CD4-positive, alpha-beta T cell treated with Interleukin-6 at 100 ng/mL for 8 hours (primary cell): Measurements from ENCODE around the gene PDCD4.
"Not testable (repeated sequence)": the region's sequence is repeated elsewhere in the genome, so short reads cannot be mapped to it uniquely, and the experiment has no call there.

Experiments
- DNase-seq: peaks from one replicate; pipeline ENCODE4 v3.0.0-alpha.2; 2020; ENCODE audit warnings: mixed read lengths, low spot score

PDCD4 gene

DNA sequence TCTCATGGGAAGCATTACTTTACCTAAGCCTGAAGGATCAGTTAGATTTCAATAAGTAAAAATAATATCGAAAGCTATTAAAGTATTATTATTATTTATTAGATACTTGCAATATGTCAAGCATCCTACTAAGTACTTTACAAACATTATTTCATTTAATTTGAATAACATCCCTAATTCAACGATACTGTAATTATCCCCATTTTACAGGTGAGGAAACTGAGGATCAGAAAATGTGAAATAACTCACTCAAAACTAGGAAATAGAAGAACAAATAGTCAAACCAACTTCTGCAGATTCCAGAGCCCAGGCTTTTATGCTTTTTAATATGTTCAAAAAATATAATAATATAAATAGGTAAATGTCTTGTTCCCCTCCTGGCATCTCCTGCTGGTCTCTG, 10.3 kb upstream of the PDCD4 start:
- no peak for DNase-seq

DNA sequence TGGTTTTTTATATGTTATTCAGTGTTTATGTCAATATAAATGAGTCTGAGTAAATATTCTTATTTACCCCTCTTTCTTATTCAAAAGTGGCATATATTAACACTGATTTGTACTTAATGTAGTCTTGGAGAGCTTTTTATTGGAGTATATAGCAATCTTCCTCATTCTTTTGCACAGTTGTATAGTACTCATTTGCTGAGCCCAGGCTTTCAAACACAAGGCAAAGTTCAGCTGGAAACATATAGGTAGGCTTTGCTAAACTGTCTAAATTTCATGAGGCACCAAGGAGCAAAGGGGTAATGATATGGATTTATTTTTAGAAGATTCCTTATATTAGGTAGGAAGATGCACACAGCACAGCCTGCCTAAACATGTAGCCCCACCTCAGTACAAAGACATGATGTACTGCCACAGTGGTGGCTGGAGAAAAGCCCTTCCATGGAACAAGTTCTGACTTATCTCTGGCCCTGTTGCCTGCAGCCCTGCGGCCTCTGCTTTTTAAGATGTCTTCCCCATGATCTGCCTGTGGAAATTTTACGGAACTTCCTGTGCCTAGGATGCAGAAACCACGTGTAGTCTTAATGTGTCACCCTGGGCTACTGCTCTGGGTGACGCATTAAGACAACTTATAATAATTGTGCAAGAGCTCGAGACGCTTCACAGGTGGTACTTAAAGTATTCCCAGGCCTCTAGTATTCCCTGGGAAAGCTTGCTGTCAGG, 9.6 kb upstream of the PDCD4 start:
- DNase-seq, result no peak

DNA sequence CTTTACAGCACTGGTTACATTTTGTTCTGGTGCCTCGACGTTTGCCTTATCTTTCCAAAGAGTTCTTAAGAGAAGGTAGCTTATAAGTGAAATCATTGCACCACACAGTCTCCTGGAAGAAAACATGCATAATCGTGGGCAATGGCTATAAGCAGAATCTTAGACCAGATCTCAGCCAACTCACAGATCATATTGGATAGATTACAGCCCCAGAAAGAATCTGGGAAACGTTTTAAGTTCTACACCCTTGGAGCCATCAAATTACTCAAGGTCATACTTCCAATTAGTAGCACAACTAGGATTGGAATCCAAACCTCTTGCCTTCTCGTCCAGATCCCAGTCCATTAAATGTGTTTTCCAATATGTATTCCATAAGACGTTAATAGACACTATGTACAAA, 8.8 kb upstream of the PDCD4 start:
- no peak for DNase-seq

DNA sequence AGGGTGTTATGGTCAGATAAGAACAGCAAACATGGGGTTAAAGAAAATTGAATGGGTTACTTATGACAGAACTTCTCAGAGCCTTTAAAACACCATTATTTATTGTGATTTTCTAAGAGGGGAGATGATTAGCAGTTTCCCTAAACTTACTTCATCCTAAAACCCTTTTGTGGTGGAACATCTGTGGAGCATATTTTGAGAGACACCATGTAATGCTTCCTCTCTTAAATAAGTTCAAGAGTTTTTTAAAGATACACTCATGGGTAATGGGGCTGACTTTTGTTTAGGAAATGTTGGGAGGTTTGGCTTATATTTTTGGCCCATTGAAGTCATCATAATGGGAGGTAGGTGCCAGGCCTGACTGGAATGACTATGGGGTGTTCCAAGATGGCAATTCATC, 8.4 kb upstream of the PDCD4 start:
- no peak for DNase-seq

DNA sequence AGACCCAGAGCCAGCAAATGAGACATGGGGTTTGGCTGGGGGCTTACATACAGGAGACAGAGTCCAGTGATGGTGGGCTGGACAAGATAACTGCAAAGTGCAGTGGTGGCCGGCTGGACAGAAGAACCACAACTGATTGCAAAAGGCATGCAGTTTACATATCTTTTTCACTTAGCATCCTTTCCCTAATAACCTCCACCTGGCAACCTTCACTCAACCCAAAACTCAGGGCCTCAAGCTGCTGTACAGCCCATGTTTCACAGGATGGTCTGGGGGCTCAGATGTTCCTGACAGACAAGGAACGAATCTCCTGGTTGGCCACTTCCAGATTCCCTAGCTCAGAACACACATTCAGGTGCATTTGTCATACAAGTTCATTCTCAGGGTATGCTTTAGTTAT, 7.8 kb upstream of the PDCD4 start:
- DNase-seq, result no peak

GRCh38 chr10:110864662-110865140, 7.0 kb upstream of the PDCD4 start:
- peak; percentile 88 for DNase-seq

DNA sequence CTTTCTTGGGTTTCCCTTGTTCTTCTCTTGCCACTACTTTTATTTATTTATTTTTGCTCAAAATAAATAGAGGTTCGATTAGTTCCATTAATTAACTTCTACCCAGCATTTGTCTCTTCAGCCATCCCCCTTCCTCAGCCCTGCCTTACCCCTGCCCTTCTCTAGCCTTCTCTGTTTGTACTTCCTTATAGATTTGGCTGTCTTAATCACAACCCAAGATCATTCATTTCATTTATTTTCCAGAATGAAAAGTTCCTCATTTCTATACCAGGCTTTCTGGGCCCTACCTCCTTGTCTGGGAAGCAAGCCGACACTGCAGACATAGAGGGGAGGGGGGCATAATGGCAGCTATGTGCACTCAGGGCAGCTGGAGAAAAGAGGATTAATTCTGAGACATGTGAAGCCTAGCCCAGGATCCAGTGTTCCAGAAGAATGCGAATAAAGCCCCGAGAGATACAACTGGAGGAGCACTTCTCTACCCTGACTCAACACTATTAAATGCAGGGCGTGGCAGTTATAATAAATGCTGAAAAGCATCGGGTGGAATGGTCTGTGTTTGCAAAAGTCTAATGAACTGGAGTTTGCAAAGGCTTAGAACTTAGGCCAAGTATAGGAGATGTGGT, 6.4 kb upstream of the PDCD4 start:
- no peak for DNase-seq

GRCh38 chr10:110865809-110866482, 5.8 kb upstream of the PDCD4 start:
- DNase-seq, result no peak

- not testable (repeated sequence) for DNase-seq
These were observed 4.5 kb upstream of the PDCD4 start for GRCh38 chr10:110867011-110867806.

GRCh38 chr10:110867807-110868465, 3.8 kb upstream of the PDCD4 start:
- DNase-seq, result no peak

DNA sequence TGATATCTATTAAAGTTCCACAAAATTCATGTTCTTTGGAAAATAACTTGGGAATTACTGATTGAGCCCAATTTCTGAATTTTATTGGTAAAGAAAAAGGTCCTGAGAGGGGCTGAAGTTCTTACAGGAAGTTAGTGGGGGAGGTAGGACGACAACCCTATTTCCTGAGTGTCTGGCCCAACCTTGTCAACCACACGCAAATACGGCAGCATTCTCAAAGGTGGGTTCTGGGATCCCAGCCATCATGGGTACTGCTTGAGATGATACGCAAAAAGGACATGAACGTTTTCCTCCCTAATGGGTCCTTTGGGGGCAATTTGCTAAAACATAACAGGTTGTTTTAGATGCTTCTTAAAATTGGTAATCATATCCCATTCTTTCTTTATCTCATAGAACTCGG, 2.7 kb upstream of the PDCD4 start:
- peak; percentile 72 for DNase-seq

GRCh38 chr10:110870823-110871297, 868 bp upstream of the PDCD4 start:
- DNase-seq, result no peak

DNA sequence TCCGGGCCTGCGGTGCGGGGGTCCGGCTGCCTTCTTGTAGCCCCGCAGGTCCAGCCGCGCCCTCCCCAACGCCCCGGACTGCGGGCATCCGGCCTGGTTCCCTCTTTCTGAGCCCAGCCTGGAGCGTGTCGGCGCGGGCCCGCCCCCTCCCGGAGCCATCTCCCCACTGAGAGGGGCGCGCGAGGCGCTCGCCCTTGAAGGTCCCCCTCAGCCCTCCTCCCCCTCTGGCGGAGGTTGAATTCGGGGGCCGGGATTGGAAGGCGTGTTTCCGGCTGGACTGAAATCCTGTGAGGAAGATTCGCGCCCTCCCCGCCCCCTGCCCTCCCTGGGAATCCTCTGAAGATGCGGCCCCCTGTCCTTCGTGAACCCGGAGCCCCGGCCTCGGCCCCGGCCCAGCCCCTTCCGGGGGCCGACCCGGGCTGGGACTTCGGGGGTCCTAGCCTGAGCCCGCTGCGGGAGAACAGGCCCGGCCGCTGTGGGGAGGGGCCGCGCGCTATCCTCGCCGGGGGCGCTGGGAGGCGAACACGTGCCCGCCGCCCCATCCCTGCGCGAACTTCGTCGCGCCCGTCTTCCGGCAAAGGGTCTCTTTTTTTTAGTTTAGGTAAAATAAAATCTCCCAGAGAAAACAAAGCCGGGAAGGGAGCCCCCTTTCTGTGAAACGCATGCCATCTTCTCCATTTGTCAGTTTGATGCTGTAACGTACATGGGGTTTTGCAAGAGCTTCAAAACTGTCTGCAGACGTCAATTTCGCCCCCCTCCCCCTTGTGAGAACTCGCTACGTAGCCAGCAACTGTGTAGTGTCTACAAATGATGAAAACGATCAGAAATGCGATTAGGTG, 636 bp downstream of the PDCD4 start:
- DNase-seq, result peak; percentile 79

GRCh38 chr10:110872984-110873923, 1.5 kb downstream of the PDCD4 start:
- DNase-seq, result no peak

DNA sequence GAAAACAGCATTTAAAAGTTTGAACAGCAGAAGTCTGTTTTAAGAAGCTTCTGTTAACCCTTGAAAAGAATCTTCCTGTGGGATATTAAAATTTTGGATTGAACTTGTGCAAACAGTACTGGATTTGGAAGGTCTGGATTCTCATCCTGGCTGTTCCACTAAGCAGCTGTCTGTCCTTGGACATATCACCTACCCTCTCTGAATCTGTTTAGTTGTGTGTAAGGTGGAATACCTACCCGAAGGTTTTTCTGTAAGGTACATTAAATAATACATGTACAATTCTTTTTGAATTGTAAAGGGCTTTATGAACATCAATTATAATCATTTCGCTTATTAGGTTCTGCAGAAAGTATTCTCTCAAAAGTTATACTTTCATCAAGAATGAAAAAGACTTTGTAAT, 2.2 kb downstream of the PDCD4 start:
- DNase-seq, result no peak

DNA sequence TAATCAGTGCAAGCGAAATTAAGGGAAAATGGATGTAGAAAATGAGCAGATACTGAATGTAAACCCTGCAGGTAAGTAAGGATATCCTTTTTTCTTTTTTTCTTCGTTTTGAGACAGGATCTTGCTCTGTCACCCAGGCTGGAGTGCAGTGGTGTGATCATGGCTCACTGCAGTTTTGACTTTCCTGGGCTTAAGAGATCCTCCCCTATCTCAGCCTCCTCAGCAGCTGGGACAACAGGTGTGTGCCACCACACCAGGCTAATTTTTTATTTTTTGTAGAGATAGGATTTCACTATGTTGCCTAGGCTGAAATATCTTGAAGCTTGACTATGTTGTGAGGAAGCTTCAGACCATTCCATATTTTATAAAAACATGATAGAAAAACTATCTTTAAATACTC, 4.3 kb downstream of the PDCD4 start:
- DNase-seq, result no peak

- DNase-seq, result no peak
These were observed 5.1 kb downstream of the PDCD4 start for GRCh38 chr10:110876788-110877187.

- no peak for DNase-seq
These were observed 8.3 kb downstream of the PDCD4 start for GRCh38 chr10:110880012-110880411.

DNA sequence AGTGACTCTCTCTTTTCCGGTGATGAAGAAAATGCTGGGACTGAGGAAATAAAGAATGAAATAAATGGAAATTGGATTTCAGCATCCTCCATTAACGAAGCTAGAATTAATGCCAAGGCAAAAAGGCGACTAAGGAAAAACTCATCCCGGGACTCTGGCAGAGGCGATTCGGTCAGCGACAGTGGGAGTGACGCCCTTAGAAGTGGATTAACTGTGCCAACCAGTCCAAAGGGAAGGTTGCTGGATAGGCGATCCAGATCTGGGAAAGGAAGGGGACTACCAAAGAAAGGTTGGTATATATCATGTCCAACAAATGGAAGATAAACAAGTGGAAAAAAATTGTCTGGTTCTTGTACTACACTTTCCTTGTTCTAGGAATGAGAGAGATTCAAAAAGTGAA, 9.5 kb downstream of the PDCD4 start:
- no peak for DNase-seq

DNA sequence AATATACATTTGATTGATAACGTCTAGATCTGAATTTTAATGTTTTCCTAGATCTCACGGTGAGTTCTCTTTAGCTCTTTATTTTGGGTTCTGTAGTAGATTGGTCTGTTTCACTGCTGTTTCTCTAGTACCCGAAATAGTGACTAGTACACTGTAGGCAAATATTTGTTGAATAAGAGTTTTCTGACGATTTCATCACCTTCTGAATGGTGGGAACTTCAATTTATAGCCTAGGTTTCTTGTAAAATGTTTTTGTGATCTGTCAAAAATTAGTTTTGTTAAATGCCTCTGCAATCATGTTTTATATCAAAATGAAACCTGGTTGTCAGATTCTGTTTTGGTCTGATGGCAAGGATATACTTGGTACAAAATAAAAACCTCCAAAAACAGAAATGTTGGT, 10.2 kb downstream of the PDCD4 start:
- DNase-seq, result no peak
